ENCODE results near the gene SAMM50.

The SAMM50 gene

GRCh38 chr22:43975041-43975440 lies 19.8 kb downstream of the SAMM50 start:
- TF ChIP-seq CTCF (IDR thresholded peaks at IDR 0.05; ENCODE audit: borderline replicate concordance, control extremely low read depth, extremely low read depth, insufficient read depth, missing control alignments), result no peak
- no peak for DNase-seq (ENCODE audit: low spot score)
- in situ Hi-C loops (cut with MboI; ENCODE audit: low sequenced_read_pairs, unreplicated experiment), result loop anchor here (25.0 kb wide), 2 partner anchors 412 to 662 kb away; no protein-coding TSS in a partner anchor

- TF ChIP-seq CTCF (IDR thresholded peaks at IDR 0.05; ENCODE audit: borderline replicate concordance, control extremely low read depth, extremely low read depth, insufficient read depth, missing control alignments), result no peak
- DNase-seq (ENCODE audit: low spot score), result no peak
- in situ Hi-C loops (cut with MboI; ENCODE audit: low sequenced_read_pairs, unreplicated experiment), result loop anchor here (25.0 kb wide), 2 partner anchors 410 to 660 kb away; no protein-coding TSS in a partner anchor
Observed at GRCh38 chr22:43976861-43977795, 21.9 kb downstream of the SAMM50 start.

GRCh38 chr22:43978558-43978957 lies 23.3 kb downstream of the SAMM50 start:
- in situ Hi-C loops (cut with MboI; ENCODE audit: low sequenced_read_pairs, unreplicated experiment), result loop anchor here (25.0 kb wide), 2 partner anchors 409 to 659 kb away; no protein-coding TSS in a partner anchor
- no peak for DNase-seq (ENCODE audit: low spot score)
- no peak for TF ChIP-seq CTCF (IDR thresholded peaks at IDR 0.05; ENCODE audit: borderline replicate concordance, control extremely low read depth, extremely low read depth, insufficient read depth, missing control alignments)

GRCh38 chr22:43980579-43980978 lies 25.3 kb downstream of the SAMM50 start:
- in situ Hi-C loops (cut with MboI; ENCODE audit: low sequenced_read_pairs, unreplicated experiment), result loop anchor here (25.0 kb wide), 2 partner anchors 407 to 657 kb away; no protein-coding TSS in a partner anchor
- no peak for TF ChIP-seq CTCF (IDR thresholded peaks at IDR 0.05; ENCODE audit: borderline replicate concordance, control extremely low read depth, extremely low read depth, insufficient read depth, missing control alignments)

GRCh38 chr22:43980996-43981395 lies 25.8 kb downstream of the SAMM50 start:
- no peak for DNase-seq (ENCODE audit: low spot score)
- in situ Hi-C loops (cut with MboI; ENCODE audit: low sequenced_read_pairs, unreplicated experiment), result loop anchor here (25.0 kb wide), 2 partner anchors 406 to 656 kb away; no protein-coding TSS in a partner anchor
- no peak for TF ChIP-seq CTCF (IDR thresholded peaks at IDR 0.05; ENCODE audit: borderline replicate concordance, control extremely low read depth, extremely low read depth, insufficient read depth, missing control alignments)

More at GRCh38 chr22:43980579-43980978, 25.3 kb downstream of the SAMM50 start:
- DNase-seq (ENCODE audit: low spot score), result no peak

GRCh38 chr22:43983808-43984207 lies 28.6 kb downstream of the SAMM50 start:
- in situ Hi-C loops (cut with MboI; ENCODE audit: low sequenced_read_pairs, unreplicated experiment), result loop anchor here (25.0 kb wide), 2 partner anchors 403 to 653 kb away; no protein-coding TSS in a partner anchor
- no peak for TF ChIP-seq CTCF (IDR thresholded peaks at IDR 0.05; ENCODE audit: borderline replicate concordance, control extremely low read depth, extremely low read depth, insufficient read depth, missing control alignments)
- DNase-seq (ENCODE audit: low spot score), result no peak

All from GM13976 (cell line).